HG03025 (cell line): ENCODE results near the gene DHRS1.
"Not testable (repeated sequence)": the region's sequence is repeated elsewhere in the genome, so short reads cannot be mapped to it uniquely, and the experiment has no call there.

Source experiments
- ATAC-seq: cut with Tn5 transposase; IDR thresholded peaks from one replicate; pipeline ENCODE4 v1.9.1; 2021; ENCODE audit warnings: mild to moderate bottlenecking, moderate library complexity; ENCODE audit not compliant: unreplicated experiment, low FRiP score

The DHRS1 gene

GRCh38 chr14:24253936-24254335 lies 45.6 kb downstream of the DHRS1 start:
- ATAC-seq, result no peak

GRCh38 chr14:24252289-24253124 lies 47.1 kb downstream of the DHRS1 start:
- ATAC-seq, result no peak

GRCh38 chr14:24251880-24252288 lies 47.7 kb downstream of the DHRS1 start:
- ATAC-seq, result no peak

- ATAC-seq, result no peak
Observed at GRCh38 chr14:24250354-24250753, 49.2 kb downstream of the DHRS1 start.

GRCh38 chr14:24249230-24250021 lies 50.2 kb downstream of the DHRS1 start:
- no peak for ATAC-seq

GRCh38 chr14:24247422-24247821 lies 52.2 kb downstream of the DHRS1 start:
- ATAC-seq, result no peak

GRCh38 chr14:24246765-24247212 lies 52.8 kb downstream of the DHRS1 start:
- ATAC-seq, result no peak

GRCh38 chr14:24245350-24245749 lies 54.2 kb downstream of the DHRS1 start:
- ATAC-seq, result not testable (repeated sequence)

GRCh38 chr14:24243336-24243836 lies 56.2 kb downstream of the DHRS1 start:
- no peak for ATAC-seq

- peak; percentile 70 for ATAC-seq
Observed at GRCh38 chr14:24241829-24242443, 57.6 kb downstream of the DHRS1 start.
